CD4-positive, alpha-beta T cell treated with Interleukin-15 for 4 hours (primary cell): ENCODE results near the gene NOL6.
"Not testable (repeated sequence)": the region's sequence is repeated elsewhere in the genome, so short reads cannot be mapped to it uniquely, and the experiment has no call there.

Experiments
- DNase-seq: peaks from one replicate; pipeline ENCODE4 v3.0.0-alpha.2; 2020; ENCODE audit warnings: low spot score

NOL6 gene, protein sequence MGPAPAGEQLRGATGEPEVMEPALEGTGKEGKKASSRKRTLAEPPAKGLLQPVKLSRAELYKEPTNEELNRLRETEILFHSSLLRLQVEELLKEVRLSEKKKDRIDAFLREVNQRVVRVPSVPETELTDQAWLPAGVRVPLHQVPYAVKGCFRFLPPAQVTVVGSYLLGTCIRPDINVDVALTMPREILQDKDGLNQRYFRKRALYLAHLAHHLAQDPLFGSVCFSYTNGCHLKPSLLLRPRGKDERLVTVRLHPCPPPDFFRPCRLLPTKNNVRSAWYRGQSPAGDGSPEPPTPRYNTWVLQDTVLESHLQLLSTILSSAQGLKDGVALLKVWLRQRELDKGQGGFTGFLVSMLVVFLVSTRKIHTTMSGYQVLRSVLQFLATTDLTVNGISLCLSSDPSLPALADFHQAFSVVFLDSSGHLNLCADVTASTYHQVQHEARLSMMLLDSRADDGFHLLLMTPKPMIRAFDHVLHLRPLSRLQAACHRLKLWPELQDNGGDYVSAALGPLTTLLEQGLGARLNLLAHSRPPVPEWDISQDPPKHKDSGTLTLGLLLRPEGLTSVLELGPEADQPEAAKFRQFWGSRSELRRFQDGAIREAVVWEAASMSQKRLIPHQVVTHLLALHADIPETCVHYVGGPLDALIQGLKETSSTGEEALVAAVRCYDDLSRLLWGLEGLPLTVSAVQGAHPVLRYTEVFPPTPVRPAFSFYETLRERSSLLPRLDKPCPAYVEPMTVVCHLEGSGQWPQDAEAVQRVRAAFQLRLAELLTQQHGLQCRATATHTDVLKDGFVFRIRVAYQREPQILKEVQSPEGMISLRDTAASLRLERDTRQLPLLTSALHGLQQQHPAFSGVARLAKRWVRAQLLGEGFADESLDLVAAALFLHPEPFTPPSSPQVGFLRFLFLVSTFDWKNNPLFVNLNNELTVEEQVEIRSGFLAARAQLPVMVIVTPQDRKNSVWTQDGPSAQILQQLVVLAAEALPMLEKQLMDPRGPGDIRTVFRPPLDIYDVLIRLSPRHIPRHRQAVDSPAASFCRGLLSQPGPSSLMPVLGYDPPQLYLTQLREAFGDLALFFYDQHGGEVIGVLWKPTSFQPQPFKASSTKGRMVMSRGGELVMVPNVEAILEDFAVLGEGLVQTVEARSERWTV

DNA sequence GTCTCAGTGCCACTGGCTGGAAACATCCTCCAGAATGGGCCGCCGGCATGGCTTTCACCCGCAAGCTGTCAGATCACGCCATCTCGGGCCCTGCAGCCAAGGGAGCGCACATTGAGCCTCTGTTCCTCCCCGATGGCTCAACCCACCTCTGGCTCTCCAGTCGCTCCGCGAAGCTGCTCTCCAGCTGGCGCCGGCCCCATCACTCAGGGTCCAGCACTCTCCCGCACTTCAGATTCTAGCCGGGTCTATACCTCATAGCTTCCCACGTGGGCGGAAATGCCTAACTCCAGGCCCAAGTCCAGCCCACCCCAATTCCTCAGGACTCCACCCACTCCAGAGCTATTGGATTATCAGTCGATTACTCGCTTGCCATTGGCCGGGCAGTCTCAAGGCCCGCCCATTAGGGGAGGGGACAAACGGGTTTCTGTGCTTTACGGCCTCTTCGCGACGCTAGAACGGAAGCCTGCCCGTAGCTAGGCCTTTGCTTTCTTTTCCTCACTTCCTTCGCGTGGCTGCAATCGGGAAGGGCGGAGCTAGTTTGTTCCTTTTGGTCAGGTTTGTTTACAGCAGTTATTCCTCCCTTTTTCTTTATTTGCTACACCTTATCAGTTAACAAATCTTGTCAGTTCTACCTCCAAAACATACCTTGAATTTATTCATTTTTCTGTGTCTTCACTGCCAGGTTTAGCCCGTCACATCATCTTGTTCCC is at the start of gene NOL6:
Gene NOL6, minus strand, starts transcription at position 282 of the 710 bp plus-strand sequence. Its CDS starts 82 bp downstream, at position 200.
- DNase-seq: peak; percentile 99

- not testable (repeated sequence) for DNase-seq
These were observed 48.1 kb upstream of the NOL6 start for GRCh38 chr9:33521861-33522260.

DNA sequence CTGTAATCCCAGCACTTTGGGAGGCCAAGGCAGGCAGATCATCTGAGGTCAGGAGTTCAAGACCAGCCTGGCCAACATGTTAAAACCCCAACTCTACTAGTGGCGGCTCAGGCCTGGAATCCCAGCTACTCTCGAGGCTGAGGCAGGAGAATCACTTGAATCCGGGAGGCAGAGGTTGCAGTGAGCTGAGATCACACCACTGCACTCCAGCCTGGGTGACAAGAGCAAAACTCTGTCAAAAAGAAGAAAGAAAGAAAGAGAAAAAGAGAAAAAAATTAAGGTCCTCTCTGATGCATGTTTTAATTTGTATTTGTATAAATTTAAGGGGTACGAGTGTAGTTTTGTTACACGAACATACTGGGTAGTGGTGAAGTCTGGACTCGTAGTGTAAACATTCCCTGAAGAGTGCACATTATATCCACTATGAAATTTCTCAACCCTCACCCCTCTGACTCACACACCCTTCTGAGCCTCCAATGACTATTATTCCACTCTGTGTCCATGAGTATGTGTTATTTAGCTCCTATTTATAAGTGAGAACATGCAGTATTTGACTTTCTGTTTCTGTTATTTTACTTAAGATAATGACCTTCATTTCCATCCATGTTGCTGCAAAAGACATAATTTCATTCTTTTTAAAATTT is 44.3 kb upstream of the NOL6 start:
- DNase-seq: not testable (repeated sequence)

- DNase-seq: no peak
These were observed 43.6 kb upstream of the NOL6 start for GRCh38 chr9:33517373-33517772.

DNA sequence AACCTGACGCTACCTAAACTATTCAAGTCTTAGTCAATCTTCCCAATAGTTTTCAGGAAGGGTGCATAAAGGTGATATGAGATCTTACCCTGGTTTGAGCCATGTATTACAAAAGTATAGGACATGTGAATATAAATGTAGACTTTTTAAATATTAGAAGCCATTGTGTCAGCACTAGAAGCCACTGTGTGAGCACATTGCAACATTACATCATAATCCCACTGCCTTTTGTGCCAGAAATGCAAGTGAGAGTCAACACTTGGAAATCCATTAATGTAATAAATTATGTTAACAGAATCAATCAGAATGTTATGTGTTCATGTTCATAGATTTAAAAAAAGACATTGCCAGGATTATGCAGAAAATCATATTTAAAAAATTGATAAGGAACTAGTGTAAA is 42.7 kb upstream of the NOL6 start:
- not testable (repeated sequence) for DNase-seq

DNA sequence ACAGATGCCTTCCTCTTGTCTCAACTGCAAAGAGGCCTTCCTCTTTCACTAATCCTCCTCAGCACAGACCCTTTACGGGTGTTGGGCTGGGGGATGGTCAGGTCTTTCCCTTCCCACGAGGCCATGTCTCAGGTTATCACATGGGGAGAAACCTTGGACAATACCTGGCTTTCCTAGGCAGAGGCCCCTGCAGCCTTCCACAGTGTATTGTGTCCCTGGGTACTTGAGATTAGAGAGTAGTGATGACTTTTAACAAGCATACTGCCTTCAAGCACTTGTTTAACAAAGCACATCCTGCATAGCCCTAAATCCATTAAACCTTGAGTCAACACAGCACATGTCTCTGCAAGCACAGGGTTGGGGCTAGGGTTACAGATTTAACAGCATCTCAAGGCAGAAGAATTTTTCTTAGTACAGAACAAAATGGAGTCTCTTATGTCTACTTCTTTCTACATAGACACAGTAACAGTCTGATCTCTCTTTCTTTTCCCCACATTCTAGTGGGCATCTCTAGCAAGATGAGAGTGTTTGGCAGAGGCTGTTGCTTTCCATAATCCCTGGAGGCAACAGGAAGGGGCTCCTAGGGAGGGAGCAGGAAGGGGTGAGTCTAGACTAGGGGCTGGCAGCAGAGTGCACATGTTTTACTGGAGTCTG is 41.7 kb upstream of the NOL6 start:
- not testable (repeated sequence) for DNase-seq

GRCh38 chr9:33512535-33512934 is 38.8 kb upstream of the NOL6 start:
- not testable (repeated sequence) for DNase-seq

DNA sequence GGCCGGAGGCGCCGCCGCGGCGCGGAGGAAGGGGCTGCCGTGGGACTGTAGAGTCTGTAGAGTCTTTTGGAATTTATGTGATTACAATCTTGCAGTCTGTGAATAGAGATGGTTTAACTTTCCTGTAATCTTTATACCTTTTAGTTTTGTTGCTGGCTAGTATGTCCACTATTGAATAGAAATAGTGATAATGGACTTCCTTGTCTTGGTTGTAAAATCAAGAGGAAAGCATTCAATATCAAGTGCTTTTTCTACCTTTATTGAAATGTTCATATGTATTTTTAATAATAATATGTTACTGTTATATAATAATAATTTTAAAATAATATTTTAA is 37.4 kb upstream of the NOL6 start:
- DNase-seq: not testable (repeated sequence)

- no peak for DNase-seq
These were observed 36.8 kb upstream of the NOL6 start for GRCh38 chr9:33510262-33511183.

DNA sequence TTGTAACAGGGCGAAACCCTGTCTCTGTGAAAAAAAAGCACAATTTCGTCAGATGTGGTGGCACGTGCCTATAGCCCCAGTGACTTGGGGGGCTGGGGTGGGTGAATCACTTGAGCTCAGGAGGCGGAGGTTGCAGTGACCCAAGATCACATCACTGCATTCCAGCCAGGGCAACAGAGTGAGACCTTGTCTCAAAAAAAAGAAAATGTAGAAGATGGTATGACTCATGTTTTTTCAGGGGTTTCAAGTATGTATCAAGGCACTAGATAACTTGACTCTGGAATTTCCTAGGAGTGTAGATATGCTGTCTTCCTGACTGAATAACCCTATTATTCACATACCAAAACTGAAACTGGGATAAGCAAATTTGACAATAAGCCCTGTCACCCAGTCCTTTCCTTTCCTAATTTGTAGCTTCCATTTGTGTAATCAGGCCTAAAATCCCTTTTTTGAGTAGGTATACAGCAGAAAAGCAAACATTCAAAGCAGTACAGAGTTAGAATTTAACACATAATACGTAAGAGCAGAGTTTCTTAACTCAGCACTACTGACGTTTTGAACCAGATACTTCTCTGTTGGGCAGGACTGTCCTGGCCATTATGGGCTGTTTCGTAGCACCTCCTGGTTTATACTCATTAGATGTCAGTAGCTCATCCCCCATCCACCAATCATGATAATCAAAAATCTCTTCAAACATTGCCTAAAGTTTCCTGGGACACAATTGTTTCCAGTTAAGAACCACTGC is 33.1 kb upstream of the NOL6 start:
- no peak for DNase-seq

GRCh38 chr9:33498387-33498786 is 24.7 kb upstream of the NOL6 start:
- no peak for DNase-seq

GRCh38 chr9:33493819-33494218 is 20.1 kb upstream of the NOL6 start:
- not testable (repeated sequence) for DNase-seq

DNA sequence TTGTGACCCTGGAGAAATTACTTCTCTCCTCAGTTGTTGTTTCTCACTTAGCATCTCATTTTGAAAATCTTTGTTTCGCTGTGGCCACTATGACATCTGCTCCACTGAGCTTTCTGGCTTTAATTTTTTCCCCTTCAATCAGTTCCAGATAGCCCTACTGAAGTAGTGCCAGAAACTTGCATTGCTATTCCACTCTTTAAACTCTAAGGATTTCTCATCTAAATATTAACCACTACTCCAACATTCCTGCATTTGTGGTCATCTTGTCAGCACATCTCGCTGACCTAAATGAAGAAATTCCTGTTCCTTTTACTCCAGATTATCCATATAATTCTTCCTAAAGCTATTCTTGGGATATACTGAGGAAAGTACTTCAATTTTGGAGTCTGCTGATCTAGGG is 15.3 kb upstream of the NOL6 start:
- no peak for DNase-seq

GRCh38 chr9:33485312-33485711 is 11.6 kb upstream of the NOL6 start:
- not testable (repeated sequence) for DNase-seq

DNA sequence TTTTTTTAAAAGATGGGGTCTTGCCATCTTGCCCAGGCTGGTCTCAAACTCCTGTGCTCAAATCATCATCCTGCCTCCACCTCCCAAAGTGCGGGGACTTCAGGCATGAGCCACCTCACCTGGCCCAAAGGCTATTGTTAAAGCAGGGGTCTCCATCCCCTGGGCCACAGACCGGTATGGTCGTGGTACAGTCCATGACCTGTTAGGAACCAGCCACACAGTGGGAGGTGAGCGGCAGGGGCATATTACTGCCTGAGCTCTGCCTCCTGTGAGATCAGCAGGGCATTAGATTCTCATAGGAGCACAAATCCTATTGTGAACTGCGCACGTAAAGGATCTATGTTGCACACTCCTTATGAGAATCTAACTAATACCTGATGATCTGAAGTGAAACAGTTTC is 7.3 kb upstream of the NOL6 start:
- no peak for DNase-seq

- DNase-seq: no peak
These were observed 6.4 kb upstream of the NOL6 start for GRCh38 chr9:33480106-33480505.

DNA sequence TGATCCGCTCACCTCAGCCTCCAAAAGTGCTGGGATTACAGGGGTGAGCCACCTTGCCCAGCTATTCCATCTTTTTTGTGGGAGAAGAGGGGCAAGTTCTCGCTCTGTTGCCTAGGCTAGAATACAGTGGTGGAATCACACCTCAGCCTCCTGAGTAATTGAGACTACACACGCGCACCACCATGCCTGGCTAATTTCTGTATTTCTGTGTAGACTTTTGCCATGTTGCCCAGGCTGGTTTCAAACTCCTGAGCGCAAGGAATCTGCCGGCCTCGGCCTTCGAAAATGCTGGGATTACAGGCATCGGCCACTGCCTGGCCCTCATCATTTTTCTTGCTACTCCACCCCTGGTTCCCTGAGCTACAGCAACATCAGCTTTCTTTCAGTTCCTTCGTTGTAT is 2.8 kb upstream of the NOL6 start:
- no peak for DNase-seq

DNA sequence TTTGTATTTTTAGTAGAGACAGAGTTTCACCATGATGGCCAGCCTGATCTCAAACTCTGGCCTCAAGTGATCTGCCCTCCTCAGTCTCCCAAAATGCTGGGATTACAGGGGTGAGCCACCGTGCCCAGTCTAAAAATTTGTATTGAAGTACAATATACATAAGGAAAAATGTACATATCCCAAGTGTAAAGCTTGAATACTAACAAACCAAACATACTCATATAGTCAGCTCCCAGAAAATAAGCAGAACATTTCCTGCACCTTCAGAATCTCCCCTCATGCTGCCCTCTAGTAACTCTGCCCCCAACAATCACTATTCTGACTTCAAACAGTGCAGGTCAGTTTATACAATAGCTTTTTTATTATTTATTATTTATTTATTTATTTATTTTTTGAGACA is 1.6 kb upstream of the NOL6 start:
- no peak for DNase-seq
